Ovary (tissue), 3 donors: ENCODE data around the gene IQCM.

ENCODE experiments used
- CTCF ChIP-seq, 3 donors: fragments of 450-650 bp in 2 of 3; fragments of 200-600 bp in 1 of 3; IDR thresholded peaks; one replicate each; pipeline versions ENCODE4 v1.5.1 to v1.8.0; 2016 to 2022; ENCODE audit warnings: antibody characterized with exemption in 3 of 3, mild to moderate bottlenecking in 1 of 3
- EP300 ChIP-seq: sonication (generic); formaldehyde crosslinking; IDR thresholded peaks from one replicate; pipeline ENCODE4 v1.6.1; 2017; ENCODE audit warnings: antibody characterized with exemption
- POLR2A ChIP-seq: fragments of 450-650 bp; IDR thresholded peaks from one replicate; pipeline ENCODE4 v1.6.1; 2017; ENCODE audit warnings: antibody characterized with exemption, mild to moderate bottlenecking, moderate library complexity
- donor health status: DM: no; HTN: no; CAD: no.

GRCh38 chr4:149321438-149321837 is 494.2 kb downstream of the IQCM start:
- TF ChIP-seq CTCF (IDR thresholded peaks at IDR 0.05) (no peak), EP300 (no peak), POLR2A (no peak)
